Neural progenitor cell (in vitro differentiated cells): Measurements from ENCODE around the gene MTG2. TPM values are rescaled to one million over a fixed set of nuclear protein-coding genes. Genes with fewer than 3 reads are reported as not detected.

Source experiments
- DNase-seq: peaks from one replicate; pipeline ENCODE4 v3.0.0-alpha.2; 2016; ENCODE audit warnings: low spot score
- H2AFZ ChIP-seq: fragments of 200-600 bp; sonication (generic); replicated peaks from 2 replicates; pipeline ENCODE4 v1.6.1; 2016; ENCODE audit warnings: antibody characterized with exemption
- H3F3A ChIP-seq: fragments of 200-600 bp; sonication (generic); 2 replicates; pipeline ENCODE4 v1.6.1; 2016; ENCODE audit warnings: antibody characterized with exemption, low read depth
- H3K27ac ChIP-seq: fragments of 200-600 bp; sonication (generic); 2 replicates; pipeline ENCODE4 v1.5.1; 2016; ENCODE audit warnings: mild to moderate bottlenecking
- H3K27me3 ChIP-seq: fragments of 200-600 bp; sonication (generic); 2 replicates; pipeline ENCODE4 v1.6.1; 2016; ENCODE audit warnings: mild to moderate bottlenecking, moderate library complexity
- H3K36me3 ChIP-seq: fragments of 200-600 bp; sonication (generic); 2 replicates; pipeline ENCODE4 v1.5.1; 2016
- H3K4me1 ChIP-seq: fragments of 200-600 bp; sonication (generic); 2 replicates; pipeline ENCODE4 v1.6.1; 2016; ENCODE audit warnings: mixed run types
- H3K4me2 ChIP-seq: fragments of 200-600 bp; sonication (generic); 2 replicates; pipeline ENCODE4 v1.6.1; 2016
- H3K4me3 ChIP-seq: fragments of 200-600 bp; sonication (generic); 2 replicates; pipeline ENCODE4 v1.5.1; 2016
- H3K79me2 ChIP-seq: fragments of 200-600 bp; sonication (generic); 2 replicates; pipeline ENCODE4 v1.6.1; 2016; ENCODE audit warnings: low read depth
- H3K9ac ChIP-seq: fragments of 200-600 bp; sonication (generic); 2 replicates; pipeline ENCODE4 v1.6.1; 2016
- H3K9me3 ChIP-seq: fragments of 200-600 bp; sonication (generic); 2 replicates; pipeline ENCODE4 v1.5.1; 2016; ENCODE audit warnings: low read depth
- H4K20me1 ChIP-seq: fragments of 200-600 bp; sonication (generic); 2 replicates; pipeline ENCODE4 v1.6.1; 2016; ENCODE audit warnings: low read depth
- H3K27ac Mint-ChIP-seq: 3 replicates; pipeline ENCODE4 v1.8.0; 2021; ENCODE audit warnings: mixed read lengths
- H3K27me3 Mint-ChIP-seq: 2 replicates; pipeline ENCODE4 v1.8.0; 2022; ENCODE audit warnings: low read depth, mild to moderate bottlenecking, inconsistent platforms, moderate library complexity, mixed read lengths; ENCODE audit not compliant: insufficient read depth
- H3K36me3 Mint-ChIP-seq: 3 replicates; pipeline ENCODE4 v1.8.0; 2021; ENCODE audit warnings: mixed read lengths
- H3K4me1 Mint-ChIP-seq: 3 replicates; pipeline ENCODE4 v1.8.0; 2021; ENCODE audit warnings: mixed read lengths
- H3K4me3 Mint-ChIP-seq: 3 replicates; pipeline ENCODE4 v1.8.0; 2021; ENCODE audit warnings: mild to moderate bottlenecking, moderate library complexity, mixed read lengths
- H3K9me3 Mint-ChIP-seq: 3 replicates; pipeline ENCODE4 v1.8.0; 2020; ENCODE audit warnings: mixed read lengths
- CTCF ChIP-seq: fragments of 200-600 bp; sonication (generic); IDR thresholded peaks from 2 replicates; pipeline ENCODE4 v1.5.1; 2017; ENCODE audit warnings: antibody characterized with exemption, mild to moderate bottlenecking
- EZH2 ChIP-seq: fragments of 200-600 bp; sonication (generic); IDR thresholded peaks from 2 replicates; pipeline ENCODE4 v1.6.1; 2017; ENCODE audit warnings: antibody characterized with exemption, mild to moderate bottlenecking, moderate library complexity
- EZH2phosphoT487 ChIP-seq: fragments of 200-600 bp; sonication (generic); IDR thresholded peaks from 2 replicates; pipeline ENCODE4 v1.6.1; 2017; ENCODE audit warnings: antibody characterized with exemption
- total RNA-seq: library from RNA; depleted of rRNA; stranded (reverse); fragments of >200 nt; gene quantifications from 2 replicates; pipeline ENCODE4 v1.2.3, GENCODE V29; 2015; ENCODE audit warnings: low replicate concordance

The MTG2 gene
- total RNA-seq, 1 donor from 2014 or later, result 16.2 TPM

GRCh38 chr20:62171245-62171644, 11.6 kb upstream of the MTG2 start:
- H3K36me3 ChIP-seq, result no peaks in the 10 kb centered on the region
- Mint-ChIP-seq H3K36me3 (peaks cover 19% of the 10 kb centered on the region), H3K4me3 (no peak overlapping the region), H3K9me3 (no peaks in the 10 kb centered on the region), H3K27ac (peak overlapping the region; percentile 57), H3K4me1 (no peaks in the 10 kb centered on the region), H3K27me3 (peaks cover 6% of the 10 kb centered on the region)
- H3K27me3 ChIP-seq, result no peaks in the 10 kb centered on the region
- H3K4me3 ChIP-seq, result no peak overlapping the region
- H3K79me2 ChIP-seq, result no peaks in the 10 kb centered on the region
- H3K9me3 ChIP-seq, result no peaks in the 10 kb centered on the region
- TF ChIP-seq EZH2 (no peak), EZH2phosphoT487 (no peak), CTCF (no peak)
- DNase-seq, result no peak
- H3K4me2 ChIP-seq, result no peak overlapping the region
- H3K27ac ChIP-seq, result no peak overlapping the region
- no peaks in the 10 kb centered on the region for H3F3A ChIP-seq
- no peak overlapping the region for H3K9ac ChIP-seq
- no peak overlapping the region for H2AFZ ChIP-seq
- H3K4me1 ChIP-seq, result no peaks in the 10 kb centered on the region
- H4K20me1 ChIP-seq, result no peaks in the 10 kb centered on the region

DNA sequence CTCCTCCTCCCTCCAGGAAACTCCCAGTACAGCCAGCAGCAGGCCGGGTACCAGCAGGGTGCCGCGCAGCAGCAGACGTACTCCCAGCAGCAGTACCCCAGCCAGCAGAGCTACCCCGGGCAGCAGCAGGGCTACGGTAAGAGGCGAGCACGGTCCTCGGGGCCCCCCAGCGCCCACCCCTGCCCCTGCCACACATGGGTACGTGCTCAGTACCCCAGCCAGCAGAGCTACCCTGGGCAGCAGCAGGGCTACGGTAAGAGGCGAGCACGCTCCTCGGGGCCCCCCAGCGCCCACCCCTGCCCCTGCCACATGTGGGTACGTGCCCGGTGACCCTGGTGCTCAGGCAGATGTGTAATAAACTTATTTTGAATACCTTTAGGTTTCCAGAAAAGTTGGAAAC, 10.2 kb upstream of the MTG2 start:
- Histone ChIP-seq H3K27me3 (no peaks in the 10 kb centered on the region), H4K20me1 (no peaks in the 10 kb centered on the region), H3K27ac (no peak overlapping the region), H3F3A (no peaks in the 10 kb centered on the region), H3K4me3 (no peak overlapping the region), H3K79me2 (no peaks in the 10 kb centered on the region), H3K4me2 (no peak overlapping the region), H3K9me3 (no peaks in the 10 kb centered on the region), H3K36me3 (no peaks in the 10 kb centered on the region), H3K9ac (no peak overlapping the region), H2AFZ (no peak overlapping the region), H3K4me1 (no peaks in the 10 kb centered on the region)
- no peak overlapping the region for H3K27ac Mint-ChIP-seq
- H3K4me1 Mint-ChIP-seq, result no peaks in the 10 kb centered on the region
- no peak for TF ChIP-seq EZH2phosphoT487
- TF ChIP-seq EZH2, result no peak
- no peak for TF ChIP-seq CTCF
- no peak for DNase-seq
- H3K9me3 Mint-ChIP-seq, result no peaks in the 10 kb centered on the region
- peaks cover 17% of the 10 kb centered on the region for H3K36me3 Mint-ChIP-seq
- peaks cover 6% of the 10 kb centered on the region for H3K27me3 Mint-ChIP-seq
- no peak overlapping the region for H3K4me3 Mint-ChIP-seq

DNA sequence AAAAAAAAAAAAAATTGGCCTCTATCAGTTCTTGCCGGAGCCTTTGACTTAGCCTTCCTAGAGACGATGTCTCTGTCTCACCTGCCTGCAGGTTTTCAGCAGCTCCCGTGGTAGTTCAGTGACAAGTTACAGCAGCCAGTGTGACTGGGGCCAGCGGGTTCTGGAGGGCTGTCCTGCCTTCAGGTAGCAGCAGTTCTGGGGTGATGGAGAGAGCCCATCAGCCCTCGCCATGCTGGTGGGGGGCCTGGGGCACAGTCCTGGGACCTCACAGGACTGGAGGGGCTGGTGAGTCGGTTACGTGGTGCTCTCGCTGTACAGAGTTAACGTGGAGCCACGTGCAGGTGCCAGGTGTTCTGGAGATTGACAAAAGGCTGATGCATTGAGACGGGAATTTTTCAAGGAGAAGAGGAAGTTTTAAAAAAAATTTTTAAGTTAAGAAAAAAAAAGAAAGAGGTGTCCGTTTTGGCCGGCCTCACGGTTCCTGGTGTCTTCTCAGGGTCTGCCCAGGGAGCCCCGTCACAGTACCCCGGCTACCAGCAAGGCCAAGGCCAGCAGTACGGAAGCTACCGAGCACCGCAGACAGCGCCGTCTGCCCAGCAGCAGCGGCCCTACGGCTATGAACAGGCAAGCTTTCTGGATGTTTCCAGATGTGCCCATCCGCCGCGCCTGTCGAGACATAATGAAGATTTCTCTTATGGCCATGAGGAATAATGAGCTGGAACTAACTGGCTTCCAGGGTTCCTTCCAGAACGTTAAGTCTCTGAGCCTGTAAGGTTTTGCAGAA, 8.6 kb upstream of the MTG2 start:
- no peak for TF ChIP-seq EZH2
- no peak for TF ChIP-seq EZH2phosphoT487
- TF ChIP-seq CTCF, result no peak
- no peak overlapping the region for H3K4me2 ChIP-seq
- H3K27ac Mint-ChIP-seq, result no peak overlapping the region
- H3K79me2 ChIP-seq, result no peaks in the 10 kb centered on the region
- H3K4me3 Mint-ChIP-seq, result no peak overlapping the region
- H3K4me3 ChIP-seq, result no peak overlapping the region
- peaks cover 6% of the 10 kb centered on the region for H3K27me3 Mint-ChIP-seq
- H3F3A ChIP-seq, result no peaks in the 10 kb centered on the region
- peaks cover 17% of the 10 kb centered on the region for H3K36me3 Mint-ChIP-seq
- no peaks in the 10 kb centered on the region for H4K20me1 ChIP-seq
- no peaks in the 10 kb centered on the region for H3K9me3 Mint-ChIP-seq
- no peak overlapping the region for H2AFZ ChIP-seq
- no peaks in the 10 kb centered on the region for H3K4me1 Mint-ChIP-seq
- no peak overlapping the region for H3K27ac ChIP-seq
- H3K9me3 ChIP-seq, result no peaks in the 10 kb centered on the region
- no peak for DNase-seq
- H3K9ac ChIP-seq, result no peak overlapping the region
- no peaks in the 10 kb centered on the region for H3K4me1 ChIP-seq
- no peaks in the 10 kb centered on the region for H3K36me3 ChIP-seq
- H3K27me3 ChIP-seq, result no peaks in the 10 kb centered on the region
